IMR-90 (cell line): Measurements from ENCODE around the gene NUDT10. TPM values are rescaled to one million over a fixed set of nuclear protein-coding genes. Genes with fewer than 3 reads are reported as not detected.
A peak's percentile ranks its signal among the peaks of the same experiment; 100 is the strongest.

ENCODE experiments used
- ATAC-seq: fragments of 200-7000 bp; cut with Tn5 transposase; 2 replicates; pipeline ENCODE4 v1.9.1; 2020; ENCODE audit warnings: low read depth, mild to moderate bottlenecking, moderate library complexity
- Bru-seq: library from RNA; stranded (reverse); fragments of 400-500 nt; gene quantifications from one replicate; lab custom pipeline; 2021; lab: Mats Ljungman, UMichigan
- BruChase-seq, 2 experiments: library from RNA; stranded (reverse); fragments of 400-500 nt; gene quantifications; one replicate each; lab custom pipeline; 2021; lab: Mats Ljungman, UMichigan
- BruUV-seq: library from RNA; stranded (reverse); fragments of 400-500 nt; replicated peaks from 2 replicates; lab custom pipeline; 2021; lab: Mats Ljungman, UMichigan
- CTCF ChIA-PET: fragments of 300-600 bp; formaldehyde crosslinking; extraction: SDS; loops from one replicate; lab custom pipeline; 2021; ENCODE audit warnings: antibody characterized with exemption; lab: Yijun Ruan, JAX
- POLR2A ChIA-PET: fragments of 300-600 bp; sonication (Branson Sonifier 250); formaldehyde crosslinking; loops from one replicate; lab custom pipeline; 2022; ENCODE audit warnings: antibody characterized with exemption; ENCODE audit not compliant: unreplicated experiment; lab: Charles Lee
- DNase-seq: peaks from one replicate; pipeline ENCODE4 v3.0.0; 2013
- H2AFZ ChIP-seq: replicated peaks from 2 replicates; pipeline ENCODE3; 2013; ENCODE audit warnings: low read length, mild to moderate bottlenecking; ENCODE audit not compliant: poor library complexity
- H2AK5ac ChIP-seq: 2 replicates; pipeline ENCODE4 v1.6.1; 2013; ENCODE audit warnings: low read depth, low read length, inconsistent platforms
- H2AK9ac ChIP-seq: replicated peaks from 2 replicates; pipeline ENCODE3; 2013; ENCODE audit warnings: mild to moderate bottlenecking, low read depth, low read length, moderate library complexity; ENCODE audit not compliant: poor library complexity
- H2BK120ac ChIP-seq: 2 replicates; pipeline ENCODE4 v1.6.1; 2013; ENCODE audit warnings: low read depth, low read length, inconsistent platforms
- H2BK15ac ChIP-seq: 3 replicates; pipeline ENCODE4 v1.6.1; 2013; ENCODE audit warnings: low read depth, low read length, inconsistent platforms
- H2BK20ac ChIP-seq: 2 replicates; pipeline ENCODE4 v1.6.1; 2013; ENCODE audit warnings: low read depth, mild to moderate bottlenecking, inconsistent platforms, low read length, moderate library complexity
- H2BK5ac ChIP-seq: 2 replicates; pipeline ENCODE4 v1.6.1; 2013; ENCODE audit warnings: mild to moderate bottlenecking, low read depth, low read length, inconsistent platforms; ENCODE audit not compliant: poor library complexity, severe bottlenecking
- H3K14ac ChIP-seq: replicated peaks from 2 replicates; pipeline ENCODE4 v1.6.1; 2013; ENCODE audit warnings: low read depth, low read length, inconsistent platforms
- H3K18ac ChIP-seq: 2 replicates; pipeline ENCODE4 v1.6.1; 2013; ENCODE audit warnings: low read depth, low read length, control low read depth
- H3K23ac ChIP-seq: 2 replicates; pipeline ENCODE4 v1.6.1; 2013; ENCODE audit warnings: low read depth, low read length, inconsistent platforms
- H3K27ac ChIP-seq: 2 replicates; pipeline ENCODE4 v1.5.1; 2013; ENCODE audit warnings: mild to moderate bottlenecking, control low read depth, low read length; ENCODE audit not compliant: insufficient read depth
- H3K27me3 ChIP-seq: 2 replicates; pipeline ENCODE4 v1.6.1; 2013; ENCODE audit warnings: low read length; ENCODE audit not compliant: control insufficient read depth, insufficient read depth
- H3K36me3 ChIP-seq: 2 replicates; pipeline ENCODE4 v1.6.1; 2013; ENCODE audit warnings: low read length, mixed read lengths; ENCODE audit not compliant: control insufficient read depth, insufficient read depth
- H3K4ac ChIP-seq: 2 replicates; pipeline ENCODE4 v1.6.1; 2013; ENCODE audit warnings: low read depth, low read length, inconsistent platforms
- H3K4me1 ChIP-seq: 2 replicates; pipeline ENCODE4 v1.6.1; 2013; ENCODE audit warnings: low read length, mixed read lengths; ENCODE audit not compliant: control insufficient read depth, insufficient read depth
- H3K4me2 ChIP-seq: 2 replicates; pipeline ENCODE4 v1.6.1; 2013; ENCODE audit warnings: low read depth, mild to moderate bottlenecking, control low read depth, low read length, moderate library complexity
- H3K4me3 ChIP-seq: 2 replicates; pipeline ENCODE4 v1.5.1; 2013; ENCODE audit warnings: low read depth, mild to moderate bottlenecking, control low read depth, low read length, moderate library complexity; ENCODE audit not compliant: insufficient read depth
- H3K56ac ChIP-seq: 2 replicates; pipeline ENCODE4 v1.6.1; 2013; ENCODE audit warnings: low read length, inconsistent platforms; ENCODE audit not compliant: insufficient read depth; ENCODE audit errors: extremely low read depth
- H3K79me1 ChIP-seq, 2 experiments: 2 replicates each; pipeline ENCODE4 v1.6.1; 2013; ENCODE audit warnings: low read length in 2 of 2, inconsistent platforms in 1 of 2, low read depth in 1 of 2
- H3K9ac ChIP-seq: 2 replicates; pipeline ENCODE4 v1.6.1; 2013; ENCODE audit warnings: low read depth, low read length, control low read depth
- H3K9me1 ChIP-seq: 2 replicates; pipeline ENCODE4 v1.6.1; 2013; ENCODE audit warnings: low read length, inconsistent platforms; ENCODE audit not compliant: insufficient read depth
- H3K9me3 ChIP-seq: 2 replicates; pipeline ENCODE4 v1.6.1; 2013; ENCODE audit warnings: low read length; ENCODE audit not compliant: control insufficient read depth, insufficient read depth
- H4K20me1 ChIP-seq: 2 replicates; pipeline ENCODE4 v1.6.1; 2013; ENCODE audit warnings: low read length, inconsistent platforms; ENCODE audit not compliant: insufficient read depth
- H4K5ac ChIP-seq: 2 replicates; pipeline ENCODE4 v1.6.1; 2013; ENCODE audit warnings: mild to moderate bottlenecking, low read depth, low read length, control low read depth
- H4K8ac ChIP-seq, 2 experiments: 2 replicates each; pipeline ENCODE4 v1.6.1; 2013; ENCODE audit warnings: low read depth in 2 of 2, low read length in 2 of 2, control low read depth in 1 of 2, inconsistent platforms in 1 of 2
- H4K91ac ChIP-seq: 2 replicates; pipeline ENCODE4 v1.6.1; 2013; ENCODE audit warnings: low read depth, low read length, inconsistent platforms; ENCODE audit not compliant: insufficient read depth
- CEBPB ChIP-seq: IDR thresholded peaks from 2 replicates; pipeline ENCODE4 v1.6.1; 2012; ENCODE audit warnings: low read depth, low read length, improper control_type of control experiment
- FOS ChIP-seq: fragments of 150-350 bp; IDR thresholded peaks from 2 replicates; pipeline ENCODE4 v1.6.1; 2016; ENCODE audit warnings: low read depth, low read length
- MAFK ChIP-seq: IDR thresholded peaks from 2 replicates; pipeline ENCODE4 v1.6.1; 2012; ENCODE audit warnings: low read depth, low read length, improper control_type of control experiment
- MAZ ChIP-seq: IDR thresholded peaks from 2 replicates; pipeline ENCODE4 v1.6.1; 2012; ENCODE audit warnings: low read depth, mild to moderate bottlenecking, low read length, improper control_type of control experiment, moderate library complexity, borderline replicate concordance
- MXI1 ChIP-seq: IDR thresholded peaks from 2 replicates; pipeline ENCODE4 v1.6.1; 2012; ENCODE audit warnings: low read depth, mild to moderate bottlenecking, low read length, moderate library complexity, borderline replicate concordance
- POLR2A ChIP-seq: IDR thresholded peaks from 2 replicates; pipeline ENCODE4 v1.6.1; 2012; ENCODE audit warnings: mild to moderate bottlenecking, low read depth, low read length
- RAD21 ChIP-seq: IDR thresholded peaks from 2 replicates; pipeline ENCODE4 v1.6.1; 2012; ENCODE audit warnings: low read length, improper control_type of control experiment
- RCOR1 ChIP-seq: IDR thresholded peaks from 2 replicates; pipeline ENCODE4 v1.6.1; 2012; ENCODE audit warnings: mild to moderate bottlenecking, low read length, improper control_type of control experiment; ENCODE audit not compliant: insufficient replicate concordance
- RFX5 ChIP-seq: IDR thresholded peaks from 2 replicates; pipeline ENCODE4 v1.8.0; 2012; ENCODE audit warnings: low read depth, mild to moderate bottlenecking, low read length, moderate library complexity
- SMC3 ChIP-seq: fragments of 150-350 bp; IDR thresholded peaks from 2 replicates; pipeline ENCODE4 v1.6.1; 2016; ENCODE audit warnings: low read depth, mild to moderate bottlenecking, antibody characterized with exemption, low read length, moderate library complexity
- WGBS, 2 experiments: methylation state at CpG; one replicate each; pipeline versions ENCODE4 v1.1.5 to v1.1.7; 2013; ENCODE audit warnings: missing lambda C conversion rate in 2 of 2; ENCODE audit not compliant: insufficient read length in 1 of 2; ENCODE audit errors: extremely low coverage in 2 of 2; 5-methylcytosine and 5-hydroxymethylcytosine counted together
- dilution Hi-C: fragments of 300-500 bp; cut with HindIII; formaldehyde crosslinking; loops from one replicate; pipeline ENCODE4 v1.14.3; 2018; ENCODE audit warnings: low sequenced_read_pairs; ENCODE audit not compliant: unreplicated experiment
- in situ Hi-C: fragments of 300-500 bp; cut with MboI; formaldehyde crosslinking; loops from 3 replicates; pipeline ENCODE4 v1.14.3; 2019; ENCODE audit warnings: low sequenced_read_pairs, inconsistent platforms, mixed read lengths
- intact Hi-C: fragments of 100-400 bp; cut with micrococcal nuclease; formaldehyde crosslinking; loops from 2 replicates; pipeline ENCODE4 v1.10.0; 2022
- long read RNA-seq: library from polyadenylated mRNA; unstranded; transcript quantifications from one replicate; pipeline ENCODE4 v2.0.0, GENCODE V29; 2021; ENCODE audit not compliant: unreplicated experiment
- polyA plus RNA-seq, 3 experiments: library from polyadenylated mRNA; depleted of rRNA; stranded (reverse); fragments of >200 nt; gene quantifications; 2 replicates each; pipeline ENCODE4 v1.2.3, GENCODE V29; 2012; ENCODE audit warnings: low replicate concordance in 1 of 3
- total RNA-seq: library from RNA; depleted of rRNA; stranded (reverse); fragments of >200 nt; gene quantifications from 2 replicates; pipeline ENCODE4 v1.2.3, GENCODE V29; 2012; rRNA removed
- TF ChIP-seq, protein P1 (sequence below): fragments of 150-350 bp; IDR thresholded peaks from 2 replicates; pipeline ENCODE4 v1.6.1; 2017; ENCODE audit warnings: mild to moderate bottlenecking, antibody characterized with exemption, low read length, low read depth
- TF ChIP-seq, protein P2 (sequence below): fragments of 150-350 bp; IDR thresholded peaks from 2 replicates; pipeline ENCODE4 v1.6.1; 2016; ENCODE audit warnings: low read depth, mild to moderate bottlenecking, low read length, moderate library complexity, borderline replicate concordance
- TF ChIP-seq, protein P3 (sequence below): conservative IDR thresholded peaks from 2 replicates; pipeline ENCODE4 v1.5.1; 2012; ENCODE audit warnings: mild to moderate bottlenecking, low read depth, low read length, improper control_type of control experiment

Gene NUDT10
- total RNA-seq (0.90 and 1.1 TPM in 2 replicates), polyA plus RNA-seq (2012; rRNA removed) (0.79 and 0.91 TPM in 2 replicates), Bru-seq, nascent RNA (not detected), BruChase-seq, experiment 1, labeled RNA remaining after a 6-hour chase (percentile 23 among the genes with signal in this experiment), BruChase-seq, experiment 2, labeled RNA remaining after a 2-hour chase (percentile 21 among the genes with signal in this experiment)
- 0.69 and 0.89 TPM in 2 replicates for polyA plus RNA-seq (2012; cell fraction: cytosol; rRNA removed)
- 0.40 and 1.2 TPM in 2 replicates for polyA plus RNA-seq (2012; cell fraction: nucleus; rRNA removed; ENCODE audit: low replicate concordance)
- long read RNA-seq = 0 reads

DNA sequence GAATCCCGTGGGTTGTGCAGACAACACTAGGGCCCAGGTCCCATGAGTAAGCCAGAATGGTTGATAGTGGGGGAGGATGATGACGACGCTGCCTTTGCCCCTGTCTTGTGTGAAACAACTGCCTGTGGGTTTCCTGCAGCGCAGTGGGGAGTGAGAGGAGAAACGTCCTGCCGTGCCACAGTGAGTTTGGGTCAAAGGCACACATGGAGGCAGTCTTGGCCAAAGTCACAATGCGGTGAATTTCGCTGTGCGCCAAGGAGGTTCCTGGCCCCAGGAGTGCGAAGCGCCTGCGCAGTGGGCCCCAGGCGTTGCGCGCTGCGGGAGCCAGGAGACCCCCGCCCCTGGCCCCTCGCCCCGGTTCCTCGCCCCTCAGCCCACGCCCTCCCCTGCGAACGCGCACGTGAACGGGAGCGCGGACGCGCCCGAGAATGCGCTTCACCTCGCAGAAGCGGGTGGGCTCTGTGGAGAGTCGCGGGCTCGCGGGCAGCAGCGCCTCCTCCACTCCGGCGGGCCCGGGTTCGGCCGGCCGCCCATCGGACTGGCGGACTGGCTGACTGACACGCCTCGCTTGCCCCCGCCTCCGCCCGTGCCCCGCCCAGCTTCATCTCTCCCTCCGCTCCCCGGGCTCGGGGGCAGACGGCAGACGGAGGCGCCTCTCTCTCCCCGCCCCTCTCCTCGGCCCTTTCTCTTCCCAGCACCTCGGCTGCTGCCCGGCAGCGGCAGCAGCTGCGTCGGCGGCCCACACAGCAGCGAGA is at the start of gene NUDT10:
TSS of gene NUDT10 (plus strand) at position 635 of the 755 bp plus-strand sequence. CDS start 144 bp downstream, outside the sequence.
- no peak within 1 kb of the TSS for H3K4ac ChIP-seq
- H3K4me1 ChIP-seq = no peaks in the 10 kb centered on the region
- H4K5ac ChIP-seq = no peak within 1 kb of the TSS
- peak within 1 kb of the TSS; percentile 70 for H2AK9ac ChIP-seq
- ATAC-seq = peak; percentile 82
- no peak within 1 kb of the TSS for H2BK120ac ChIP-seq
- peak within 1 kb of the TSS; percentile 31; the same call in 1 of the 2 replicates for H3K4me3 ChIP-seq
- peaks cover 8% of the 10 kb centered on the region for H3K27me3 ChIP-seq
- intact Hi-C loops = no loop called here
- no peak within 1 kb of the TSS for H2AK5ac ChIP-seq
- H3K79me1 ChIP-seq = no peaks in the 10 kb centered on the region
- dilution Hi-C loops = no loop called here
- H2BK5ac ChIP-seq = no peak within 1 kb of the TSS
- BruUV-seq = no TSS peak
- H3K14ac ChIP-seq = no peak within 1 kb of the TSS
- H3K9ac ChIP-seq = no peak within 1 kb of the TSS
- H4K20me1 ChIP-seq = no peaks in the 10 kb centered on the region
- peak within 1 kb of the TSS; percentile 56 for H3K4me2 ChIP-seq
- peak within 1 kb of the TSS; percentile 63 for H2AFZ ChIP-seq
- H3K56ac ChIP-seq = no peak within 1 kb of the TSS
- DNase-seq = peak; percentile 10
- no peak within 1 kb of the TSS for H3K23ac ChIP-seq
- H3K18ac ChIP-seq = no peak within 1 kb of the TSS
- ChIA-PET POLR2A (no interaction called here), CTCF (no interaction called here)
- H2BK20ac ChIP-seq = no peak within 1 kb of the TSS
- in situ Hi-C loops = no loop called here
- no peak within 1 kb of the TSS for H3K27ac ChIP-seq
- no peak within 1 kb of the TSS for H4K91ac ChIP-seq
- H2BK15ac ChIP-seq = no peak within 1 kb of the TSS
- H3K9me1 ChIP-seq = no peaks in the 10 kb centered on the region
- no peak within 1 kb of the TSS for H4K8ac ChIP-seq
- 0 out of 2 replicates have a peak, but pooled peaks cover 2% of the 10 kb centered on the region for H3K9me3 ChIP-seq
- H3K36me3 ChIP-seq = no peaks in the 10 kb centered on the region
- 24% methylated on average over 11 of the region's 68 CpGs; no CpG with 5 or more reads in 1 of the 2 experiments for WGBS, 2 experiments
- TF ChIP-seq MAFK (no peak), MXI1 (no peak), SMC3 (no peak), MAZ (no peak), RAD21 (no peak), POLR2A (no peak), CEBPB (no peak), FOS (no peak), RCOR1 (no peak), RFX5 (no peak)
- TF ChIP-seq, protein P1, sequence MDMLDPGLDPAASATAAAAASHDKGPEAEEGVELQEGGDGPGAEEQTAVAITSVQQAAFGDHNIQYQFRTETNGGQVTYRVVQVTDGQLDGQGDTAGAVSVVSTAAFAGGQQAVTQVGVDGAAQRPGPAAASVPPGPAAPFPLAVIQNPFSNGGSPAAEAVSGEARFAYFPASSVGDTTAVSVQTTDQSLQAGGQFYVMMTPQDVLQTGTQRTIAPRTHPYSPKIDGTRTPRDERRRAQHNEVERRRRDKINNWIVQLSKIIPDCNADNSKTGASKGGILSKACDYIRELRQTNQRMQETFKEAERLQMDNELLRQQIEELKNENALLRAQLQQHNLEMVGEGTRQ = no peak
- TF ChIP-seq, protein P2, sequence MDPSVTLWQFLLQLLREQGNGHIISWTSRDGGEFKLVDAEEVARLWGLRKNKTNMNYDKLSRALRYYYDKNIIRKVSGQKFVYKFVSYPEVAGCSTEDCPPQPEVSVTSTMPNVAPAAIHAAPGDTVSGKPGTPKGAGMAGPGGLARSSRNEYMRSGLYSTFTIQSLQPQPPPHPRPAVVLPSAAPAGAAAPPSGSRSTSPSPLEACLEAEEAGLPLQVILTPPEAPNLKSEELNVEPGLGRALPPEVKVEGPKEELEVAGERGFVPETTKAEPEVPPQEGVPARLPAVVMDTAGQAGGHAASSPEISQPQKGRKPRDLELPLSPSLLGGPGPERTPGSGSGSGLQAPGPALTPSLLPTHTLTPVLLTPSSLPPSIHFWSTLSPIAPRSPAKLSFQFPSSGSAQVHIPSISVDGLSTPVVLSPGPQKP = no peak
- TF ChIP-seq, protein P3, sequence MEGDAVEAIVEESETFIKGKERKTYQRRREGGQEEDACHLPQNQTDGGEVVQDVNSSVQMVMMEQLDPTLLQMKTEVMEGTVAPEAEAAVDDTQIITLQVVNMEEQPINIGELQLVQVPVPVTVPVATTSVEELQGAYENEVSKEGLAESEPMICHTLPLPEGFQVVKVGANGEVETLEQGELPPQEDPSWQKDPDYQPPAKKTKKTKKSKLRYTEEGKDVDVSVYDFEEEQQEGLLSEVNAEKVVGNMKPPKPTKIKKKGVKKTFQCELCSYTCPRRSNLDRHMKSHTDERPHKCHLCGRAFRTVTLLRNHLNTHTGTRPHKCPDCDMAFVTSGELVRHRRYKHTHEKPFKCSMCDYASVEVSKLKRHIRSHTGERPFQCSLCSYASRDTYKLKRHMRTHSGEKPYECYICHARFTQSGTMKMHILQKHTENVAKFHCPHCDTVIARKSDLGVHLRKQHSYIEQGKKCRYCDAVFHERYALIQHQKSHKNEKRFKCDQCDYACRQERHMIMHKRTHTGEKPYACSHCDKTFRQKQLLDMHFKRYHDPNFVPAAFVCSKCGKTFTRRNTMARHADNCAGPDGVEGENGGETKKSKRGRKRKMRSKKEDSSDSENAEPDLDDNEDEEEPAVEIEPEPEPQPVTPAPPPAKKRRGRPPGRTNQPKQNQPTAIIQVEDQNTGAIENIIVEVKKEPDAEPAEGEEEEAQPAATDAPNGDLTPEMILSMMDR = no peak
